Measurements from ENCODE around the gene TIPRL.

The TIPRL gene

GRCh38 chr1:168213349-168213748 is 34.6 kb downstream of the TIPRL start:
- no peak for DNase-seq (ENCODE audit: low read depth)

GRCh38 chr1:168216171-168216570 is 37.4 kb downstream of the TIPRL start:
- DNase-seq (ENCODE audit: low read depth), result no peak

- DNase-seq (ENCODE audit: low read depth), result no peak
These were observed 38.9 kb downstream of the TIPRL start for GRCh38 chr1:168217664-168218063.

- DNase-seq (ENCODE audit: low read depth), result no peak
These were observed 39.9 kb downstream of the TIPRL start for GRCh38 chr1:168218658-168219057.

GRCh38 chr1:168220470-168220871 is 41.7 kb downstream of the TIPRL start:
- no peak for DNase-seq (ENCODE audit: low read depth)

GRCh38 chr1:168221275-168221674 is 42.5 kb downstream of the TIPRL start:
- no peak for DNase-seq (ENCODE audit: low read depth)

- peak; percentile 3 for DNase-seq (ENCODE audit: low read depth)
These were observed 44.5 kb downstream of the TIPRL start for GRCh38 chr1:168223261-168223660.

GRCh38 chr1:168223681-168224540 is 45.1 kb downstream of the TIPRL start:
- DNase-seq (ENCODE audit: low read depth), result peak; percentile 34

GRCh38 chr1:168224991-168225390 is 46.2 kb downstream of the TIPRL start:
- DNase-seq (ENCODE audit: low read depth), result no peak

- peak; percentile 82 for DNase-seq (ENCODE audit: low read depth)
These were observed 46.9 kb downstream of the TIPRL start, which contains the start of gene SFT2D2 for GRCh38 chr1:168225476-168226190. Gene SFT2D2, plus strand, starts transcription at chr1:168226004. Its CDS starts 76 bp downstream, at chr1:168226080.

- peak; percentile 52 for DNase-seq (ENCODE audit: low read depth)
These were observed 48.9 kb downstream of the TIPRL start for GRCh38 chr1:168227620-168228019.

GRCh38 chr1:168229893-168230292 is 51.1 kb downstream of the TIPRL start:
- no peak for DNase-seq (ENCODE audit: low read depth)

- DNase-seq (ENCODE audit: low read depth), result no peak
These were observed 51.9 kb downstream of the TIPRL start for GRCh38 chr1:168230709-168231108.

GRCh38 chr1:168234846-168235547 is 56.2 kb downstream of the TIPRL start:
- DNase-seq (ENCODE audit: low read depth), result peak; percentile 72

- no peak for DNase-seq (ENCODE audit: low read depth)
These were observed 56.8 kb downstream of the TIPRL start for GRCh38 chr1:168235548-168235885.

- no peak for DNase-seq (ENCODE audit: low read depth)
These were observed 57.2 kb downstream of the TIPRL start for GRCh38 chr1:168235937-168236336.

GRCh38 chr1:168236836-168237611 is 58.3 kb downstream of the TIPRL start:
- DNase-seq (ENCODE audit: low read depth), result no peak

GRCh38 chr1:168243198-168243597 is 64.4 kb downstream of the TIPRL start:
- DNase-seq (ENCODE audit: low read depth), result no peak

- no peak for DNase-seq (ENCODE audit: low read depth)
These were observed 65.0 kb downstream of the TIPRL start for GRCh38 chr1:168243636-168244212.

GRCh38 chr1:168245042-168245441 is 66.3 kb downstream of the TIPRL start:
- DNase-seq (ENCODE audit: low read depth), result no peak

GRCh38 chr1:168246506-168246905 is 67.7 kb downstream of the TIPRL start:
- DNase-seq (ENCODE audit: low read depth), result no peak

Measured in ELR (cell line).